ENCODE results near the gene PIAS1.

DNA sequence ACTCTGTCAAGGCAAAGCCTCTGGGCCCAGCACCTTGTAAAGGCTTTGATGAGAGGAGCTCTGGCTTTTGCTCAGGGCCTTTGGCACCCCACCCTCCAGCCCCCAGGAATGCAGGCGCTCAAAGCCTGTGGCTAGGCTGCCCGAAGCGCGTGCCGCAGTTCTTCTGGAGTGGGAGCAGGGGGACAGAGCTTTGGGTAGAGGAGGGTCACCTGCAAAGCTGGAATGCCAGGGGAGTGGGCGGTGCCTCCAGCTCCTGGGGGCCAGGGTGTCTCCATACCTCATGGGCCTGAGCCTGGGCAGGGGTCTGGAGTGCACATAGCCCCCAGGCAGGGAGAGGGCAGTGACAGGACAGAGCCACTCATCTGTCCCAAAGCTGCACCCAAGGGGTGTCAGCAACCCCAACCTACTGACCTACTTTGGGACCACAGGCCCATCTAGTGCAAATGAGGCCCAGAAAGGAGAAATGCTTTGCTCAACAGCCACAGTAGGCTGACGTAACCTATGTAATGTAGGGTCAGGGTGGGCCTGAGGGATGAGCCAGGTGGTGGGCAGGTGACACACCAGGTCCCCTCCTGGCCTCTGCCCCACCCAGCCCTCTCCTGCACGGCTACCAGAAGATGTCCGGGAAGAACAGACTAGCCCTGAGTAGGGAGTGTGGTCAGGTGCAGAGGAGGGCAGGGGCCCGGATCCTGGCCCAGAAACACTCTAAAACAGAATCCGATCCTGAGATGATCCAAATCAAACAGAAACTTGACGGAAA, 153.2 kb downstream of the PIAS1 start:
- TF ChIP-seq CTCF (conservative IDR thresholded peaks at IDR 0.05 in 1 of 2, IDR thresholded peaks at IDR 0.05 in 1 of 2; ENCODE audit: extremely low read depth in 1 of 2, insufficient read depth in 1 of 2, low read depth in 1 of 2, low read length in 2 of 2) (no peak), EZH2 (IDR thresholded peaks at IDR 0.05; ENCODE audit: borderline replicate concordance, low read length) (no peak)
